ENCODE results near the gene WNT7A. TPM values are rescaled to one million over a fixed set of nuclear protein-coding genes. Genes with fewer than 3 reads are reported as not detected.
A peak's percentile ranks its signal among the peaks of the same experiment; 100 is the strongest.

Gene WNT7A
- total RNA-seq, 8 experiments from 2014 or later = 0.09 to 14.1 (median 7.6) TPM

DNA sequence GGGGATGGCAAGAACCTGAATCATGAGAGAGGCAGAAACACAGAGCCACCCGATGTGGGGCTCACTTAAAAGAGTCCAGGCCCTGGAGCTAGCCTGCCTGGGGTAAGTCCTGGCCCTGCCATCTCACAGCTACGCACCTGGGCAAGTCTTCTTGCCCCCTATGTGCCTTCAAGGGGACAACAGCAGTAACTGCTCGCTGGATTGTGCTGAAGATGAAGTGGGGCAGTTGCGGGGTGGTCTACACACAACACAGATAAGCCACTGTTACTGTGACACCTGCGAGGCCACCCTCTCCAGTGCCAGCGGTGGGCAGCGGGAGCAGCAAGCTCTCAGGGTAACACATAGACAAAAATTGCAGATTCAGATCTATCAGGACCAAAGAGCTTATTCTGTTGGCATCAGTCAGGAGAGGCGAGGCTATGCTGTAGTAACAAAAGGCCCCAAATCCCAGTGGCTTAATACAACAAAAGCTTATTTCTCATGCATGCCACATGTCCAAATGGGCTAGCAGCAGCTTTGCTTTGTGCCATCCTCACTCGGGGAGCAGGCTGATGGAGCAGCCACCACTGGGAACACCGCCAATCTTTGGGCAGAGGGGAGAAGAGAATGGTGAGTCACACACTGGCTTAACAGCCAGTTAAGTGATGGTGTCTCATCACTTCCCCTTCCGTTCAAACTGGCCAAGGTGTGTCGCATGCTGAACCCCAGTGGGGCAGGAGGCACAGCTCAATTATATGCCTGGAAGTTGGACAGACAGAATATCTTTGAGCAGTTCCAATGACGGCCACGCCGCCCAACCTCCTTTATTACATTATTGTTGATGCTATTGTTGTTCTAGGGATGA is 78.3 kb downstream of the WNT7A start:
- no peak overlapping the region for H3K27ac ChIP-seq
- in situ Hi-C loops (cut with MboI; ENCODE audit: low pct_unique_long_range_greater_than_20kb in 2 of 9, low sequenced_read_pairs in 9 of 9, unreplicated experiment in 9 of 9) = no loop called here
- 33 to 100% (median 84%) methylated on average over 2 to 11 of the region's 15 CpGs; no CpG with 5 or more reads in 2 of the 10 experiments for WGBS, 10 experiments
- peaks cover 4 to 6% of the 10 kb centered on the region in 2 donors for H3K4me1 ChIP-seq (replicated peaks in 1 of 2)
- H3K4me3 ChIP-seq = no peak overlapping the region
- ATAC-seq (replicated peaks in 6 of 8) = no peak

DNA sequence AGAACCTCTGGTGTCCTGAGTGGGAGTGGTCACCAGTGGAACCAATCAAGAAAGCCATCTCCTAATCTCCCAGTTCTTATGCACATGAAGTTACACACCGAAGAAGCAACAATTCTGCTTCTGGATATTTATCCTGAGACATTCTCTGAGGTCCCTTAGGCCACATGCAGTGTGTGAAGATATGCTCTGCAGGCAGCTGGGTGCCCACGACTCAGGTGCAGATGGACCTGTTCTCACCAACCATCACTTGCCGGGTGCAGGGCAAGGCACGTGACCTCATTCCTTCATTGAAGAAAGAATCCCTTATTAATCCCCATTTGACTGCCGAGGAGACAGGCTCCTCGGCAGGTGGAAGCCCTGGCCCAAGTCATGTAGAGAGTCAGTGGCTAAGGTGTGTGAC is 79.8 kb downstream of the WNT7A start:
- 30 to 100% (median 84%) methylated on average over 1 to 6 of the region's 6 CpGs; no CpG with 5 or more reads in 2 of the 10 experiments for WGBS, 10 experiments
- peak in 3 of 8 experiments; percentile 35 to 75 (median 38) for ATAC-seq (replicated peaks in 6 of 8)
- H3K4me3 ChIP-seq = no peak overlapping the region
- peaks cover 7 to 10% of the 10 kb centered on the region in 2 donors for H3K4me1 ChIP-seq (replicated peaks in 1 of 2)
- in situ Hi-C loops (cut with MboI; ENCODE audit: low pct_unique_long_range_greater_than_20kb in 2 of 9, low sequenced_read_pairs in 9 of 9, unreplicated experiment in 9 of 9) = no loop called here
- no peak overlapping the region for H3K27ac ChIP-seq

DNA sequence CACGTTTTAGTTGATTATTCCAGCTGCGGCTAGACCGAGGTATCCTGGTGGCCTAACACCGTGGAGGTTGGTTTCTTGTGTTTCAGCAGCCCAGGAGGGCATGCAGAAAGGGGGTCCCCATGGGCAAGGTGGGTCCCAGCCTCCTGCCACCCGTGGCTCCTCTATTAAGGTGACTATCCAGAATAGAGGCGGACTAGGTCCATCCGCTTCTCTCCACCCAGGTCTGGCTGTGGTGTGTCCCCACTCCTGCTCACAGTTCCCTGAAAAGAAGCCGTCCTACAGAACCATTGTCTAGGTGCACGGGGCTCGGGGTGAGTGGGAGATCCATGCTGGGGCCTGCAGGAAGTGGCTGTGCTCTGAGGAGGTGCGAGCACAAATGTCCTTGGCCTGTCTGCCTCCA is 81.5 kb downstream of the WNT7A start:
- in situ Hi-C loops (cut with MboI; ENCODE audit: low pct_unique_long_range_greater_than_20kb in 2 of 9, low sequenced_read_pairs in 9 of 9, unreplicated experiment in 9 of 9) = no loop called here
- 60 to 100% (median 82%) methylated on average over 1 to 6 of the region's 11 CpGs; no CpG with 5 or more reads in 4 of the 10 experiments for WGBS, 10 experiments
- H3K4me3 ChIP-seq = no peak overlapping the region
- H3K27ac ChIP-seq = no peak overlapping the region
- no peak for ATAC-seq (replicated peaks in 6 of 8)
- peaks cover 7 to 10% of the 10 kb centered on the region in 2 donors for H3K4me1 ChIP-seq (replicated peaks in 1 of 2)

DNA sequence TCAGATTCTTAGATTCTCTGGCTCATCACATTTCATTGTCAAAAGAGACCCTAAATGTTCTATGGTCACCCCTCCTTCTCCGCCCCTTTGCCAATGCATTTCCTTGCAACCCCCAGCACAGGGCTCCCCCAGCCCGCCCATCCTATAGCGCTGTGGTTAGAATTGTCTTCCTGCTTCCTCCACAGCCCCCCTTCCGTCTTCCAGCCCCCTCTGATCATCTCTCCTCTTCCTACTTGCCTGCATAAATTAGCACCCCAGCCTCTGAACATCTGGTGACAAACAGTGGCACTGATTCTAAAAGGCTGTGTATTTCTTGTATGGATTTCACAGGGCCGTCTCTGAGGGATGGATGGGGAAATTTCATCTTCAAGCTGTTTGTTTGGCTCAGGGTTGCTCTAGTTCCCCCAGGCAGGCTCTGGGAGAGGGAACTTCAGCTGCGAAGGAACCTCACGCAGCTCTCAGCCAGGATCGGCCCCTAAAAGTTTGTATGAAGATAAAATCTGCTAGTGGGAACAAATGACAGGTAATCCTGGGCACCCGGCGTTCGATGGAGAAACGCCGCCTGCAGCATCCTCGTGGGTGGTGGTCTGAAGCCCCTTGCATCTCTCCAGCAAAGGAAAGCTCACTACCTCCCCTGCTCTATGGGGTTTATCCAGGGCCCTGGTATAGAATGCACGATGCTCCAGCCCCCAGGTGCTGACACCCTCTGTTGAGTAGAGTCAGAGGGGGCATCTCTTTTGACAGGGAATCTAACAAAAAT is 83.0 kb downstream of the WNT7A start:
- peak in 4 of 8 experiments; percentile 6 to 32 (median 17) for ATAC-seq (replicated peaks in 6 of 8)
- 18 to 76% (median 33%) methylated on average over 1 to 10 of the region's 15 CpGs; no CpG with 5 or more reads in 5 of the 10 experiments for WGBS, 10 experiments
- H3K27ac ChIP-seq = no peak overlapping the region
- no peak overlapping the region for H3K4me3 ChIP-seq
- in situ Hi-C loops (cut with MboI; ENCODE audit: low pct_unique_long_range_greater_than_20kb in 2 of 9, low sequenced_read_pairs in 9 of 9, unreplicated experiment in 9 of 9) = no loop called here
- peaks cover 7 to 16% of the 10 kb centered on the region in 2 donors for H3K4me1 ChIP-seq (replicated peaks in 1 of 2)

DNA sequence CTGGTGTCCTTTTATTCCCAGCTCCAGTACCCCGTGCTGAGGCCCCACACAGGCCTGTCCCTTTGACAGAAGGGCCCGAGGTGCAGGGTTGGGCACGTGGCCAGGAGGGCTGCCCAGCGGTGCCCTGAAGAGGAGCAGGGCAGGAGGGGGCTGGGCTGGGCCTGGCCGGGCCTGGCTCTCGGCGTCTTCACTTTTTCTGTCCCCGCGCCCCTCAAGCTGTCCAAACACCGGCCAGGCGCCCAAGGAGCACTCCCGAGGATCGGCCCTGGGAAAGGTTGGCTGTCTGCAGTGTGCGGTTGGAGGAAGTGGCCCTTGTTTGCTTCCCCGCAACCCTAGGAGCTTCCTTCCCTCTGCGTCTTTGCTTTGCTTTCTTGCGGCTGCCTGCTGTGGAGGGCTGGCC is 84.1 kb downstream of the WNT7A start:
- in situ Hi-C loops (cut with MboI; ENCODE audit: low pct_unique_long_range_greater_than_20kb in 2 of 9, low sequenced_read_pairs in 9 of 9, unreplicated experiment in 9 of 9) = no loop called here
- ATAC-seq (replicated peaks in 6 of 8) = no peak
- 55 to 100% (median 92%) methylated on average over 1 to 11 of the region's 17 CpGs; no CpG with 5 or more reads in 5 of the 10 experiments for WGBS, 10 experiments

DNA sequence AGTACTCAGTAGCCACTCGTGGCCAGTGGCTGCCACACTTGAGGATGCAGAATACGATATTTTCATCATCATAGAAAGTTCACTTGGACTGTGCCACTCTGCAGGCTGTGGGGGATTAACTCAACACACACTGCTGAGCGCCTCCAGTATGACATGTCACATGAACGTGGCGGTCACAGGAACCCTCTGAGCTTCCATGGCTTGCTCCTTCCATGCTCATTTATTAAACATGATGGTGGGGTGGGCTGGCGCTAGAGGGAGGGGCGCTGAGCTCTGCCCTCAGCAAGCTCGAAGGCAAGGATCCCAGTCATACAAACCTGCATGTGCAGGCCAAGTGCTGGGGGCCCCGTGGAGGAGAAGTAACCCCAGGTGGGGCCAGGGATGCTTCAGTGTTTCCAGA is 85.5 kb downstream of the WNT7A start:
- Histone ChIP-seq H3K4me3 (no peak overlapping the region), H3K4me1 (replicated peaks in 1 of 2) (peaks cover 18 to 30% of the 10 kb centered on the region in 2 donors), H3K27ac (no peak overlapping the region)
- WGBS, 10 experiments = 17 to 100% (median 95%) methylated on average over 1 to 5 of the region's 9 CpGs; no CpG with 5 or more reads in 4 of the 10 experiments
- in situ Hi-C loops (cut with MboI; ENCODE audit: low pct_unique_long_range_greater_than_20kb in 2 of 9, low sequenced_read_pairs in 9 of 9, unreplicated experiment in 9 of 9) = no loop called here
- peak in 5 of 8 experiments; percentile 35 to 62 (median 50) for ATAC-seq (replicated peaks in 6 of 8)

More for the DNA sequence above, 84.1 kb downstream of the WNT7A start:
- Histone ChIP-seq H3K4me3 (no peak overlapping the region), H3K27ac (no peak overlapping the region), H3K4me1 (replicated peaks in 1 of 2) (peaks cover 14 to 24% of the 10 kb centered on the region in 2 donors)

DNA sequence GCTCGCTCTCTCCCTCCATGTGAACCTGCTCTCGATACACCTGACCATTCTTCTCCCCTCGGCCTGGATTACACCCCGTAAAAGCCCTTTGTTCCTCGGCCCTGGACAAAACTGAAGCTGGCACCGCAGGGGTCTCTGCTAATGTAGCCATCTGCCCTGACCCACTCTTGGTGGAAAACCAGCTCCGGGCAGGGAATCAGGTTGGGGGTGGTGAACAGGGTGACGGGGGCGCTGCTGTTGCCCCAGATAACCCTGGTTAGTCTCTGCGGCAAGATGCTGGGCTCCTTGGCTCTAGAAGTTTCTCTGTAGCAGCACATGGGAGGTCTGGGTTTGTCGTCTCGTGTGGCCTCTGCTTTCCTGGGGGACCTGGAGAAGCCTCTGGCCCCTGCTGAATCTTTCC is 86.4 kb downstream of the WNT7A start:
- no peak for ATAC-seq (replicated peaks in 6 of 8)
- H3K4me3 ChIP-seq = no peak overlapping the region
- WGBS, 10 experiments = 13 to 93% (median 87%) methylated on average over 2 to 6 of the region's 12 CpGs; no CpG with 5 or more reads in 6 of the 10 experiments
- in situ Hi-C loops (cut with MboI; ENCODE audit: low pct_unique_long_range_greater_than_20kb in 2 of 9, low sequenced_read_pairs in 9 of 9, unreplicated experiment in 9 of 9) = no loop called here
- no peak overlapping the region for H3K27ac ChIP-seq
- H3K4me1 ChIP-seq (replicated peaks in 1 of 2) = peaks cover 25 to 38% of the 10 kb centered on the region in 2 donors

DNA sequence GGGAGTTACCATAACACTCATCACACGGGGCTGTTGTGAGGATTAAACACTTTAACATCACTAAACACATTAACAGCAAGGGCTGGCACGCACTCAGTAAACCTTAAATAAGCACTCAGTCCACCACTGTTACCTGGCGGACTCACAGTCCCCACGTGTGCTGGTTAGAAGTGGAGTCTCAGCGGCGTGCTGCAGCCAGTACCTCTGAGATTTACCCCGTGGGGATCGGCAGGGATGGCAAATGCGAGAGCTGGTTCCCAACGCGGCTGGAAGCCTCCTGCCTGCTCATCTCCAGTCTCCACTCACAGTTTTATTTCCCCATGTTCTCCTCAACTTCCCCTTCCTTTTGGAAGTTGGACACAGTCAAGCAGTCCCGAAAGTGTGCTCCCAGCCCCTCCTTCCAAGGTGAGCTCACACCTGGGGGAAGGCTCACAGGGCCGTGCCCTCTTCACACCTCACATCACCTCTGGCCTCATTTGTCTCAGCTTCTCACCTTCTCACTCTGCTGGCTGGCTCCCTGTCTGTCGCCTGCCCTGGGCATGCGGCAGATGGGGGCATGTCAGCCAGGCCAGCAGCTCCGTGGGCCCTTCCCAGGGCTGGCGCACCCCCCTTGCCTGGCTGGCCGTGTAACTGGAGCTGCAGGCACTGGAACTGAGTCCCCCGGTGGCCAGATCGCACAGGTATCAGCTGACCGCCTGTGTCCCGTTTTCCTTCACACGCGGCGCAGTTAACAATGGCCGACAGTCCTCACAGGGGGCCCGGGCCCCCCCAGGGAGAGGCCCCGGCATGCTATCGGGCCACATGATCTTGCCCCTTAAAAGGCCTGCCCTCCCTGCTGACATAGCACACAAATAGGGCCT is 87.1 kb downstream of the WNT7A start:
- WGBS, 10 experiments = 43 to 86% (median 69%) methylated on average over 2 to 12 of the region's 29 CpGs; no CpG with 5 or more reads in 4 of the 10 experiments
- Histone ChIP-seq H3K27ac (no peak overlapping the region), H3K4me3 (no peak overlapping the region), H3K4me1 (replicated peaks in 1 of 2) (peaks cover 25 to 39% of the 10 kb centered on the region in 2 donors)
- peak in 3 of 8 experiments; percentile 9 to 18 (median 16) for ATAC-seq (replicated peaks in 6 of 8)
- in situ Hi-C loops (cut with MboI; ENCODE audit: low pct_unique_long_range_greater_than_20kb in 2 of 9, low sequenced_read_pairs in 9 of 9, unreplicated experiment in 9 of 9) = no loop called here

DNA sequence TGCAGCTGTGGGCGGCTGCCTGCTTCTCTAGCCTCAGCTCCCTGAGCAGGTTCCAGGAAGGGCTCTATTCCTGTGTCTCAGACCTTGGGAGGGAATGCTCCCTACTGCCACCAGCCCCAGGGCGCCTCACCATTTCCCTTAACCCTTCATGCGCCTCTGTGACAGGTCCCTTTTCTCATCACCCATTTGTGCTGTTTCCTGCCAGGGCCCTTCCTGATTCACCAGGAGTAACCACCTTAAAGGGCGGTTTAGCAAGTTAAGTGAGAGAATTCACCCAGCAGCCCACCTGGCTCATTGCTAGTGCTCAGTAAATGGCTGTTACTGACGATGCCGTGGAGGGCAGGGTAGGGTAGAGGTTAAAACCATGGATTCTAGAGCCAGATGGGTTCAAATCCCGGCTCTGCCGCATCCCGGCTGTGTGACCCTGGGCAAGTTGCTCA is 87.8 kb downstream of the WNT7A start:
- WGBS, 10 experiments = 50 to 92% (median 80%) methylated on average over 1 to 2 of the region's 9 CpGs; no CpG with 5 or more reads in 7 of the 10 experiments
- in situ Hi-C loops (cut with MboI; ENCODE audit: low pct_unique_long_range_greater_than_20kb in 2 of 9, low sequenced_read_pairs in 9 of 9, unreplicated experiment in 9 of 9) = no loop called here
- ATAC-seq (replicated peaks in 6 of 8) = peak in 3 of 8 experiments; percentile 9 to 33 (median 15)
- Histone ChIP-seq H3K4me3 (no peak overlapping the region), H3K4me1 (replicated peaks in 1 of 2) (peaks cover 31 to 45% of the 10 kb centered on the region in 2 donors), H3K27ac (peak overlapping the region in 1 of 2 donors; percentile 35)

DNA sequence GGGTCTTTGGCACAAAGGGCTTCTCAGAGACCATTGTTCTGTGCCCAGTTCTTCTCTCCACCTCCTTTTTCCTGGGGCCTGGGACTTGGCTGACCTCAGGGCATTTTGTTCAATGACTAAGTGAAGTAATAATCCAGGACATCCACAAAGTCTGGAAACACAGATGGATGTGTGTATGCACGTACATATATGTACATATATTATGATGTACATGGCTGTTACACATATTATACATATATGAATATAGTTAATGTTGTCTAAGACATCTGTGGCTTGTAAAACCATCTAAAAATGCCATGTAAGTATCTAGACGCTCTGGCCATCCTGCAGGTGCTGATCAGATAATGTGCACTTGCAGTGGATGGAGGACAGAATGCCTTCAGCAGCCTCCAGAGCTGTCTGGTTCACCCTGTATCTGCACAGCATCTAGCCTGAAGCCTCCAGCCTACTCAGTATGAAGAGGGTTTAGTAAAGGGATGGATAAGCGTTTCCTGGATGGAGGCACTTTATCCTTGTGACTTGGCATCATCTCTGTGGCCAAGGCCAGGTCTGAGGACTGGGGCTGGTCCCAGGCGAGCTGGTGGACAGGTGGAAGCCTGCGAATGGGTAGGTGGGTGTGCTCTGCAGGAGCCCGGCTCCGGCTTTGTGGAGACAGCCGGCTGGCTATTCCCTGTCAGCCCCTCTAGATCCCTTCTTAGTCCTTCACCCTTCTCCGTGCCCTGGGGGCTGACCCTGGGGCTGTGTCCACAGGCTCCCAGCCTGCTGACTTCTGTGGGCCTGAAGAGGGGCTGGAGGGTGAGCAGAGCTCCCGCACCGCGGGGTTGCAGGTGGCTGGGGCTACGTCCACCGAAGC is 88.4 kb downstream of the WNT7A start:
- Histone ChIP-seq H3K4me3 (no peak overlapping the region), H3K4me1 (replicated peaks in 1 of 2) (peaks cover 32 to 45% of the 10 kb centered on the region in 2 donors), H3K27ac (peak overlapping the region in 1 of 2 donors; percentile 35)
- peak in 7 of 8 experiments; percentile 3 to 90 (median 35) for ATAC-seq (replicated peaks in 6 of 8)
- in situ Hi-C loops (cut with MboI; ENCODE audit: low pct_unique_long_range_greater_than_20kb in 2 of 9, low sequenced_read_pairs in 9 of 9, unreplicated experiment in 9 of 9) = no loop called here
- 0 to 100% (median 55%) methylated on average over 1 to 3 of the region's 14 CpGs; no CpG with 5 or more reads in 4 of the 10 experiments for WGBS, 10 experiments

DNA sequence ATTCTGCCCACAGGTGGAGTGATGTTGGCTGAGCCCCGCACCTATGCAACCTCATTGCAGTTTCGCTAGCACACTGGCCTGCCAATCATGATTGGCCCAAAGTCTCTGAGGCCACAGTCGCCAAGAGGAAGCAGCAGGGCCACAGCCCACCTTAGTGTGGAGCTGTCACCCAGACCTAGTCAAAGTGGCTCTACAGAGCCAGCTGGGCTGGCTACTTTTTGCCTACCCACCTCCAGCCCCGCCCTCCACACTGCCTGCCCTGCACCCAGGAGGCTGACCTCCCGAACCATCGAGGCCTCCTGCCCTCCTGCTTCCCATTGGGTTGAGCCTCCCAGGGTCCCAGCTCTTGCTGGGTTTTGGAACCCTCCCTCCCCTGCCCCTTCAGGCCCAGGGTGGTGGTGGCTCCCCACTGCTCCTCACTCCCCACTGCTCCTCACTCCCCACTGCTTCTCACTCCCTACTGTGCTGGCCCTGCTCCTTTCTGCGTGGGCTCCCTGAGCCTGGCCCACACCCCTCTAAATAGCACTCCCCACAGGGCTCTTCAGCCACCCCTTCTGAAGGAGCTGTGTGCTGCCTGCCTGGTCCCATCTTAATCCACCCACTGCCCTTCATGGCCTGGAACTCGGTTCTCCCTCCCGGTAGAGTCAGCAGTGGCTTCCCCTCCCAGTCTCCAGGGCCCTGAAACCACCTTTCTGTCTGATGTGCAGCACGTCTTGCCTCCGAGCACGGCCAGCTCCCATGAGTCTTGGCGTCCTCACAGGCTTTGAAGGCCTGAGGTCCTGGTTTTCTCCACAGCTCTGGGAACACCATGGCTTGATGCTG is 89.3 kb downstream of the WNT7A start:
- 8 to 100% (median 56%) methylated on average over 1 to 3 of the region's 13 CpGs; no CpG with 5 or more reads in 5 of the 10 experiments for WGBS, 10 experiments
- H3K4me1 ChIP-seq (replicated peaks in 1 of 2) = peaks cover 38 to 51% of the 10 kb centered on the region in 2 donors
- in situ Hi-C loops (cut with MboI; ENCODE audit: low pct_unique_long_range_greater_than_20kb in 2 of 9, low sequenced_read_pairs in 9 of 9, unreplicated experiment in 9 of 9) = no loop called here
- no peak overlapping the region for H3K4me3 ChIP-seq
- H3K27ac ChIP-seq = no peak overlapping the region
- no peak for ATAC-seq (replicated peaks in 6 of 8)
